Parathyroid adenoma (tissue), 2 donors: ENCODE data around the gene KRT37.
"Not testable (repeated sequence)": the region's sequence is repeated elsewhere in the genome, so short reads cannot be mapped to it uniquely, and the experiment has no call there.

Experiments used
- H2AFZ ChIP-seq: fragments of 300-600 bp; sonication (generic); one replicate; pipeline ENCODE4 v1.7.0; 2017; ENCODE audit warnings: antibody characterized with exemption, mild to moderate bottlenecking
- H3K27ac ChIP-seq: fragments of 300-600 bp; sonication (generic); one replicate; pipeline ENCODE4 v1.7.0; 2017
- H3K27me3 ChIP-seq: fragments of 300-600 bp; sonication (generic); one replicate; pipeline ENCODE4 v1.7.0; 2017; ENCODE audit warnings: low read length; ENCODE audit not compliant: control insufficient read depth, insufficient read depth
- H3K36me3 ChIP-seq: fragments of 300-600 bp; sonication (generic); one replicate; pipeline ENCODE4 v1.7.0; 2017; ENCODE audit warnings: low read length; ENCODE audit not compliant: control insufficient read depth, insufficient read depth
- H3K4me1 ChIP-seq: fragments of 300-600 bp; sonication (generic); one replicate; pipeline ENCODE4 v1.7.0; 2017; ENCODE audit warnings: control low read depth
- H3K4me2 ChIP-seq: fragments of 300-600 bp; sonication (generic); one replicate; pipeline ENCODE4 v1.7.0; 2017; ENCODE audit warnings: low read length
- H3K4me3 ChIP-seq: fragments of 300-600 bp; sonication (generic); one replicate; pipeline ENCODE4 v1.7.0; 2017; ENCODE audit warnings: low read depth, low read length
- H3K79me2 ChIP-seq: fragments of 300-600 bp; sonication (generic); one replicate; pipeline ENCODE4 v1.7.0; 2017; ENCODE audit warnings: control low read depth
- H3K9ac ChIP-seq: fragments of 300-600 bp; sonication (generic); one replicate; pipeline ENCODE4 v1.7.0; 2017; ENCODE audit warnings: mild to moderate bottlenecking
- H3K9me3 ChIP-seq: fragments of 300-600 bp; sonication (generic); one replicate; pipeline ENCODE4 v1.7.0; 2017; ENCODE audit warnings: low read length; ENCODE audit not compliant: control insufficient read depth
- TF ChIP-seq, protein P1 (sequence below): fragments of 300-600 bp; sonication (generic); IDR thresholded peaks from one replicate; pipeline ENCODE4 v1.7.0; 2017; ENCODE audit warnings: antibody characterized with exemption, mild to moderate bottlenecking
- donor health status: primary hyperparathyroidism.

The KRT37 gene

GRCh38 chr17:41434005-41434404, 9.6 kb upstream of the KRT37 start:
- TF ChIP-seq, protein P1, sequence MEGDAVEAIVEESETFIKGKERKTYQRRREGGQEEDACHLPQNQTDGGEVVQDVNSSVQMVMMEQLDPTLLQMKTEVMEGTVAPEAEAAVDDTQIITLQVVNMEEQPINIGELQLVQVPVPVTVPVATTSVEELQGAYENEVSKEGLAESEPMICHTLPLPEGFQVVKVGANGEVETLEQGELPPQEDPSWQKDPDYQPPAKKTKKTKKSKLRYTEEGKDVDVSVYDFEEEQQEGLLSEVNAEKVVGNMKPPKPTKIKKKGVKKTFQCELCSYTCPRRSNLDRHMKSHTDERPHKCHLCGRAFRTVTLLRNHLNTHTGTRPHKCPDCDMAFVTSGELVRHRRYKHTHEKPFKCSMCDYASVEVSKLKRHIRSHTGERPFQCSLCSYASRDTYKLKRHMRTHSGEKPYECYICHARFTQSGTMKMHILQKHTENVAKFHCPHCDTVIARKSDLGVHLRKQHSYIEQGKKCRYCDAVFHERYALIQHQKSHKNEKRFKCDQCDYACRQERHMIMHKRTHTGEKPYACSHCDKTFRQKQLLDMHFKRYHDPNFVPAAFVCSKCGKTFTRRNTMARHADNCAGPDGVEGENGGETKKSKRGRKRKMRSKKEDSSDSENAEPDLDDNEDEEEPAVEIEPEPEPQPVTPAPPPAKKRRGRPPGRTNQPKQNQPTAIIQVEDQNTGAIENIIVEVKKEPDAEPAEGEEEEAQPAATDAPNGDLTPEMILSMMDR = no peak
- no peak overlapping the region for H3K4me2 ChIP-seq
- H3K4me1 ChIP-seq = no peaks in the 10 kb centered on the region
- H3K27me3 ChIP-seq = no peaks in the 10 kb centered on the region
- no peaks in the 10 kb centered on the region for H3K79me2 ChIP-seq
- no peak overlapping the region for H3K27ac ChIP-seq
- H3K4me3 ChIP-seq = no peak overlapping the region
- no peaks in the 10 kb centered on the region for H3K36me3 ChIP-seq
- H3K9ac ChIP-seq = no peak overlapping the region
- H3K9me3 ChIP-seq = no peaks in the 10 kb centered on the region
- H2AFZ ChIP-seq = no peak overlapping the region

DNA sequence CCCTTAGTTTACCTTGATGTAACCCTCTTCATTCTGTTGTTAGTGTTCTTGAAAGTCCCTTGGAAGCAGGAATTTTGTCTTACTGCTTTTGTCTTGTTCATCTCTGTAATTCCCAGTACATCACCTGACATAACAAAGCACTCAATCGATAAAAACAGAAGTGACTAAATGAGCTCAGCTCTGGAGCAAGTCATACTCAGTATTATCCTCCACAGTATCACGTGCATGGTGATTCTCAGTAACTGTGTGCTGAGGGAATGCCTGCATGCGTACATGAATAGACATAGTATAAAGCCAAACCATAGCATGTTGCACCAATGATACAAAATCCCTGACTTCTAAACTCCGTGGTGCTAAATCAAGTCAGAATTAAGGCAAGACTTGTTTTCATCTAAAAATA, 9.2 kb upstream of the KRT37 start:
- H3K9me3 ChIP-seq = no peaks in the 10 kb centered on the region
- H3K27me3 ChIP-seq = no peaks in the 10 kb centered on the region
- no peaks in the 10 kb centered on the region for H3K4me1 ChIP-seq
- H3K4me3 ChIP-seq = no peak overlapping the region
- H3K9ac ChIP-seq = no peak overlapping the region
- H3K36me3 ChIP-seq = no peaks in the 10 kb centered on the region
- no peak overlapping the region for H3K4me2 ChIP-seq
- TF ChIP-seq, protein P1 = no peak
- no peak overlapping the region for H3K27ac ChIP-seq
- no peaks in the 10 kb centered on the region for H3K79me2 ChIP-seq
- no peak overlapping the region for H2AFZ ChIP-seq

DNA sequence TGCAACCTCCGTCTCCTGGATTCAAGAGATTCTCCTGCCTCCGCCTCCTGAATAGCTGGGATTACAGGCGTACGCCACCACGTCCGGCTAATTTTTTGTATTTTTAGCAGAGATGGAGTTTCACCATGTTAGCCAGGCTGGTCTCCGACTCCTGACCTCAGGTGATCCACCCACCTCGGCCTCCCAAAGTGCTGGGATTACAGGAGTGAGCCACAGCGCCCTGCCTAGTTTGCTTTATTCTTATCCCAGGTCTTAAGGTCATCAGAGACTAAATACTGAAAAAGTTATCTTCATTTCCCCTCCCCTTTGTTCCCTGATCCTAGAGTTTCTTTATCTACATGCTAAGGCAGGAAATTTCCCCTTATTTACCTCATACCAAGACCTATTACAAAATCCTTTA, 6.0 kb upstream of the KRT37 start:
- not testable (repeated sequence) for H3K4me1 ChIP-seq, H3K27ac ChIP-seq, H3K4me2 ChIP-seq, H3K9ac ChIP-seq, H3K9me3 ChIP-seq, H3K79me2 ChIP-seq, H3K36me3 ChIP-seq, H3K4me3 ChIP-seq, H2AFZ ChIP-seq, H3K27me3 ChIP-seq

- no peaks in the 10 kb centered on the region for H3K36me3 ChIP-seq
- no peaks in the 10 kb centered on the region for H3K27me3 ChIP-seq
- TF ChIP-seq, protein P1 = no peak
- H2AFZ ChIP-seq = no peak overlapping the region
- H3K9me3 ChIP-seq = no peaks in the 10 kb centered on the region
- no peak overlapping the region for H3K4me3 ChIP-seq
- H3K79me2 ChIP-seq = no peaks in the 10 kb centered on the region
- H3K9ac ChIP-seq = no peak overlapping the region
- no peak overlapping the region for H3K27ac ChIP-seq
- H3K4me2 ChIP-seq = no peak overlapping the region
- no peaks in the 10 kb centered on the region for H3K4me1 ChIP-seq
These were observed 5.3 kb upstream of the KRT37 start for GRCh38 chr17:41429667-41430066.

- Histone ChIP-seq H3K4me3 (no peak overlapping the region), H2AFZ (no peak overlapping the region), H3K27ac (no peak overlapping the region), H3K4me1 (no peaks in the 10 kb centered on the region), H3K9ac (no peak overlapping the region), H3K27me3 (no peaks in the 10 kb centered on the region), H3K4me2 (no peak overlapping the region), H3K9me3 (no peaks in the 10 kb centered on the region), H3K79me2 (no peaks in the 10 kb centered on the region), H3K36me3 (no peaks in the 10 kb centered on the region)
- TF ChIP-seq, protein P1 = no peak
These were observed 4.4 kb upstream of the KRT37 start for GRCh38 chr17:41428591-41429291.

GRCh38 chr17:41422586-41422985, 1.8 kb downstream of the KRT37 start:
- not testable (repeated sequence) for H2AFZ ChIP-seq, H3K9me3 ChIP-seq, H3K9ac ChIP-seq, H3K27ac ChIP-seq, H3K79me2 ChIP-seq, H3K36me3 ChIP-seq, H3K27me3 ChIP-seq, H3K4me3 ChIP-seq, H3K4me2 ChIP-seq, H3K4me1 ChIP-seq
